Epithelial cell of prostate (primary cell): ENCODE data around the gene DIP2C.
"Not testable (repeated sequence)": the region's sequence is repeated elsewhere in the genome, so short reads cannot be mapped to it uniquely, and the experiment has no call there.

Source experiments
- DNase-seq: peaks from one replicate; pipeline ENCODE4 v3.0.0-alpha.2; 2011; ENCODE audit warnings: low read depth, low spot score
- H3K27ac ChIP-seq: fragments of 450-650 bp; 2 replicates; pipeline ENCODE4 v1.5.1; 2017; ENCODE audit warnings: mild to moderate bottlenecking

DIP2C gene

GRCh38 chr10:264160-265073, 425.1 kb downstream of the DIP2C start:
- peak overlapping the region; percentile 51 for H3K27ac ChIP-seq
- not testable (repeated sequence) for DNase-seq

- no peak for DNase-seq
- H3K27ac ChIP-seq, result no peak overlapping the region
Observed at GRCh38 chr10:260819-261429, 428.5 kb downstream of the DIP2C start.

- DNase-seq, result no peak
- no peak overlapping the region for H3K27ac ChIP-seq
Observed at GRCh38 chr10:251982-252582, 437.4 kb downstream of the DIP2C start.

- H3K27ac ChIP-seq, result no peak overlapping the region
- no peak for DNase-seq
Observed at GRCh38 chr10:248307-248706, 441.2 kb downstream of the DIP2C start.

GRCh38 chr10:247480-247879, 442.0 kb downstream of the DIP2C start:
- DNase-seq, result no peak
- H3K27ac ChIP-seq, result no peak overlapping the region

- no peak overlapping the region for H3K27ac ChIP-seq
- no peak for DNase-seq
Observed at GRCh38 chr10:246431-246830, 443.0 kb downstream of the DIP2C start.

- H3K27ac ChIP-seq, result no peak overlapping the region
- no peak for DNase-seq
Observed at GRCh38 chr10:244227-244626, 445.2 kb downstream of the DIP2C start.

- DNase-seq, result no peak
- no peak overlapping the region for H3K27ac ChIP-seq
Observed at GRCh38 chr10:241966-242643, 447.4 kb downstream of the DIP2C start.

- H3K27ac ChIP-seq, result no peak overlapping the region
- no peak for DNase-seq
Observed at GRCh38 chr10:241451-241850, 448.0 kb downstream of the DIP2C start.

GRCh38 chr10:239109-239508, 450.4 kb downstream of the DIP2C start:
- peak; percentile 46 for DNase-seq
- no peak overlapping the region for H3K27ac ChIP-seq

GRCh38 chr10:235915-236314, 453.6 kb downstream of the DIP2C start:
- no peak for DNase-seq
- H3K27ac ChIP-seq, result no peak overlapping the region

GRCh38 chr10:234708-235406, 454.6 kb downstream of the DIP2C start:
- no peak overlapping the region for H3K27ac ChIP-seq

GRCh38 chr10:232878-233277, 456.6 kb downstream of the DIP2C start:
- no peak overlapping the region for H3K27ac ChIP-seq
- DNase-seq, result no peak

More at GRCh38 chr10:234708-235406, 454.6 kb downstream of the DIP2C start:
- DNase-seq, result peak; percentile 36

GRCh38 chr10:232061-232460, 457.4 kb downstream of the DIP2C start:
- no peak for DNase-seq
- H3K27ac ChIP-seq, result no peak overlapping the region

- no peak overlapping the region for H3K27ac ChIP-seq
- no peak for DNase-seq
Observed at GRCh38 chr10:230758-231157, 458.7 kb downstream of the DIP2C start.

GRCh38 chr10:228366-228765, 461.1 kb downstream of the DIP2C start:
- DNase-seq, result no peak
- no peak overlapping the region for H3K27ac ChIP-seq

- no peak for DNase-seq
- H3K27ac ChIP-seq, result no peak overlapping the region
Observed at GRCh38 chr10:227014-227413, 462.5 kb downstream of the DIP2C start.

GRCh38 chr10:226018-226417, 463.4 kb downstream of the DIP2C start:
- no peak overlapping the region for H3K27ac ChIP-seq
- no peak for DNase-seq

GRCh38 chr10:224571-224970, 464.9 kb downstream of the DIP2C start:
- no peak for DNase-seq
- H3K27ac ChIP-seq, result no peak overlapping the region
